H1 (cell line): ENCODE results near the gene RNASE4. TPM values are rescaled to one million over a fixed set of nuclear protein-coding genes. Genes with fewer than 3 reads are reported as not detected.

Experiments
- HDAC6 ChIP-seq: IDR thresholded peaks from one replicate; pipeline ENCODE4 v1.7.1; 2012; ENCODE audit warnings: low read depth, mild to moderate bottlenecking, inconsistent platforms, low read length, moderate library complexity
- JUND ChIP-seq: IDR thresholded peaks from 2 replicates; pipeline ENCODE4 v1.6.1; 2011; ENCODE audit warnings: mild to moderate bottlenecking, improper control_type of control experiment, low read length
- MAX ChIP-seq: IDR thresholded peaks from 2 replicates; pipeline ENCODE4 v1.6.1; 2012; ENCODE audit warnings: inconsistent platforms
- NANOG ChIP-seq: IDR thresholded peaks from 2 replicates; pipeline ENCODE4 v1.6.1; 2011; ENCODE audit warnings: low read length, low read depth, mild to moderate bottlenecking, inconsistent platforms; ENCODE audit not compliant: insufficient read depth, poor library complexity, severe bottlenecking
- RAD21 ChIP-seq, 2 experiments: IDR thresholded peaks in 1 of 2; conservative IDR thresholded peaks in 1 of 2; 2 replicates each; pipeline ENCODE4 v1.6.1; 2011; ENCODE audit warnings: low read depth in 2 of 2, low read length in 2 of 2, improper control_type of control experiment in 1 of 2, inconsistent platforms in 1 of 2, mild to moderate bottlenecking in 1 of 2, moderate library complexity in 1 of 2
- polyA plus RNA-seq, 7 experiments: library from polyadenylated mRNA; depleted of rRNA in 3 of 7; stranded (reverse) in 5 of 7; unstranded in 2 of 7; fragments of >200 nt in 5 of 7; fragments of 200-250 nt in 2 of 7; gene quantifications; 1 replicate in 5 of 7; 2 replicates in 1 of 7; 4 replicates in 1 of 7; pipeline versions ENCODE4 v1.2.1 to v1.2.3, GENCODE V29; 2011 to 2013; ENCODE audit warnings: missing spikeins in 2 of 7, mixed read lengths in 2 of 7
- total RNA-seq: library from RNA; stranded (reverse); fragmentation: NEBNext Ultra II Directional; extraction: Animal tissue kit (Norgen Biotek cat#: 25700); gene quantifications from 2 replicates; pipeline ENCODE4 v1.2.1, GENCODE V29; 2021

Gene RNASE4
- total and polyA plus RNA-seq, 2 of the 8 experiments (the other 6 are each of a cell fraction or from before 2014, with no cell fraction given), result 0.61 to 3.5 TPM

GRCh38 chr14:20711261-20711660 lies 26.9 kb downstream of the RNASE4 start (continued):
- TF ChIP-seq JUND (no peak), NANOG (no peak), RAD21 (IDR thresholded peaks at IDR 0.05 in 1 of 2, conservative IDR thresholded peaks at IDR 0.05 in 1 of 2; ENCODE audit: low read depth in 2 of 2, low read length in 2 of 2) (no peak), MAX (no peak), HDAC6 (no peak)
